GM21786 (cell line): Measurements from ENCODE around the gene TAS2R10.
"Not testable (repeated sequence)": the region's sequence is repeated elsewhere in the genome, so short reads cannot be mapped to it uniquely, and the experiment has no call there.

Experiments used
- ATAC-seq: cut with Tn5 transposase; IDR thresholded peaks from one replicate; pipeline ENCODE4 v1.9.1; 2021; ENCODE audit not compliant: unreplicated experiment

TAS2R10 gene, protein sequence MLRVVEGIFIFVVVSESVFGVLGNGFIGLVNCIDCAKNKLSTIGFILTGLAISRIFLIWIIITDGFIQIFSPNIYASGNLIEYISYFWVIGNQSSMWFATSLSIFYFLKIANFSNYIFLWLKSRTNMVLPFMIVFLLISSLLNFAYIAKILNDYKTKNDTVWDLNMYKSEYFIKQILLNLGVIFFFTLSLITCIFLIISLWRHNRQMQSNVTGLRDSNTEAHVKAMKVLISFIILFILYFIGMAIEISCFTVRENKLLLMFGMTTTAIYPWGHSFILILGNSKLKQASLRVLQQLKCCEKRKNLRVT

DNA sequence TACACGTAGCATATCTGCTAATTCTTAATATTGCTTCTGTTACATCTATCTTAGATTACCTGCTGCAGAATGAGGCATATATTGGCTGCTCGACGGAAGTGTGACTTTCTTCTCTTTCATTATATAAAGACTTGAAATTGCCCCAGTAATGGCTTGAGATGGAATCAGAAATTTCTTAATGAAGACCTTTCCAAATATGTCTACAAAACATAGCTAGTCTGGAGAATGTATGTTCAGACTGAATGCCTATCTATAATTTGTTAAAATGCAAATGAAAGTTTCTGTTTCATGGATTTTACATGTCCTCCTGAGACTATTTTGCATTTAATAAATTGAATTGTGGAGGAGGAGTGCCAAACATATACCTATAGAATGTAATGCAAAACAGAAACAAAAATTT lies at the start of gene TAS2R10:
TAS2R10 (minus strand) TSS at position 101 of the 400 bp plus-strand sequence; CDS start at position 12, 89 bp downstream.
- no peak for ATAC-seq

DNA sequence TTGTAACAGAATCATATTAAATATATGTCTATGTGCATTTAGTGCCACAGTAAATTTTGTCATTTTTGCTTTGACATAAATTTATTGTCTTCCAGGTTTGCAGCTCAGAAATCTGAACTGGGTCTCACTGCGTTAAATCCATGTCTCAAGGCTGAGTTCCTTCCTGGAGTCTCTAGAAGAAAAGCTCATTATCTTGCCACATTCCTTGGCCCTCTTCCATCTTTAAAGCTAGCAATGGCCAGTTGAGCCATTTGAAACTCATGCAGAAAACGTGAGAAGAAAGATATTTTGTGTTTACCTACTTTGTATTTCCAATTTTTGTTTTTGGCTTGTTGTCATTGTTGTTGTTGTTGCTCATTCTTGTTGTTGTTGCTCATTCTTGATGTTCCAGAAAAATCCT lies 47.2 kb upstream of the TAS2R10 start:
- ATAC-seq: no peak

DNA sequence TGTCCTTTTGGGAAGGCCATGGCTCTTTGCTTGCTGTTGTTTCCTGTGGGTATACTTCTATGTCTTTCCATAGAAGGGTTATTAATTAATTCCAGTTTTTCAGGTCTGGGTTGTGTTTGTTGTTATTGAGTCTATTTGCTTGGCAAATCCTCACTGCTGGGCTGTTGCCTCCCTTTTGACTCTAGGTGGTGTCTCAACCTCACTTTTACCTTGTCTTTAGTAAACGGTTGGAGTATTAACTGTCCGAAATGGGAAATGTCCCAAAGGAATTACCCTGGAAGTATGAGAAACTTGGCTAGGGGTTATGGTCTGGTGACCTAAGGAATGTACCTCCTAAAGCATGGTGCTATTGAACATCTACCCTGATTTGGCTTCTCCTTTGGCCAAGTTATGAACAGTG lies 41.2 kb upstream of the TAS2R10 start:
- no peak for ATAC-seq

DNA sequence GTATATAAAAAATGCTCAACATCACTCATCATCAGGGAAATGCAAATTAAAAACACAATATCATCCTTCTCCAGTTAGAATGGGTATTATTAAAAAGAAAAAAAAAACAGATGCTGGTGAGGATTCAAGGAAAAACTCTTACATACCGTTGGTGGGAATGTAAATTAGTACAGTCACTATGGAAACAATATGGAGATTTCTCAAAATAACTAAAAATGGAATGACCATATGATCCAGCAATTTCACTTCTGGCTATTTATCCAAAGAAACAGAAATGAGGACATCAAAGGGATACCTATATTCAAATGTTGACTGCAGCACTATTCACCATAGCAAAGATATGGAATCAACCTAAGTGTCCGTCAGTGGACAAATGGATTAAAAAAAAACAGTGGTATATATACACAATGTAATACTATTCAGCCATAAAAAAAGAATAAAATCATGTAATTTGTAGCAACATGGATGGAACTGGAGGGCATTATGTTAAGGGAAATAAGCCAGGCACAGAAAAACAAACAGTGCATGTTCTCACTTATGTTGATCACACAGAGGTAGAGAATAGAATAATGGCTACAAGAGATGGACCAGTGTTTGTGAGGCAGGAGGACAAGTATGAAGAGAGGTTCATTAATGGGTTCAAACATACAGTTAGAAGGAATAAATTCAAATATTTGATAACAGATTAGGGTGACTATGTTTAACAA lies 37.5 kb upstream of the TAS2R10 start:
- no peak for ATAC-seq

DNA sequence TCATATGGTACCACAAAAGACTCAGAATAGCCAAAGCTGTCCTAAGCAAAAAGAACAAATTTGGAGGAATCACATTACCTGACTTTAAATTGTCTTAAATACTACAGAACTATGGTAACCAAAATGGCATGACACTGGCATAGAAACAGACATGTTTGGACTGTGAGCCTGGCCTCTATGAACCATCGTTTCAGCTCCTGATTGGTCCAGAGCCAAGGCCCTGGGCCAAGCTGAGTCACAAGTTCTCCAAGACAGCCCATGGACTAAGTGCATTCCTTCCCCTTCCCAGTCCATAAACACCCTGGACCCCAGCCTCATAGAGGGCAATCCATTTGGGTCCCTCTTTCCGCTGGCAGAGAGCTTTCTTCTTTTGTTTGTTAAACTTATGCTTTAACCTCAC lies 35.2 kb upstream of the TAS2R10 start:
- ATAC-seq: no peak

DNA sequence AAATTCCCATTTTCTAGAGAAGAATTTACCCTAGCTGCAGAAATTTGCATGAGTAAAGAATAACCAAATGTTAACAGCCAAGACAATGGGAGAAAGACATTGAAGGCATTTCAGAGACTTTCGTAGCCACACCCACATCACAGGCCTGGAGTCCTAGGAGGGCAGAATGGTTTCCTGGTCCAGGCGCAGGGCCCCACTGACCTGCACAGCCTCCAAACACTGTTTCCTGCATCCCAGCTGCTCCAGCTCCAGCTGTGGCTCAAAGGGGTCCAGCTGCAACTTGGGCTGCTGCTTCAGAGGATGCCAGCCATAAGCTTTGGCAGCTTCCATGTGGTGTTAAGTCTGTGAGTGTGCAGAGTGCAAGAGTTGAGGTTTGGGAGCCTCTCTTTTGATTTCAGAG lies 29.6 kb upstream of the TAS2R10 start:
- no peak for ATAC-seq

DNA sequence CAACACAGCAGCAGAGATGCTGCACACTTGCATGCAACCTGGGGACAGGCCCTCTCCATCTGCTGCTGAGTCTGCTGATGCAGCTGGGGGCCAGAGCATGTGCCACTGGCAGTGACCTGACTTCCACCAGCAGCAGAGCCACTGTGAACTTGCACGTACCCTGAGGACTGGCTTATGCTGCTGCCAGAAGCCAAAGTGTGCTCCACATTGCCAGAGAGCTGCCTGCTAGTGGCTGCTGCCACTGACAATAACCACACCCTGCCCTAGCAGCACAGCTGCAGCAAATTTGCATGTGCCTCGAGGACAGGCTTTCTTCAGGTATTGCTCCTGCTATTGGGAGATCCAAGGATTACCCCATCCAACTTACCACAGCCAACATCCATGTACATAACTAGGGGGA lies 27.6 kb upstream of the TAS2R10 start:
- ATAC-seq: no peak

DNA sequence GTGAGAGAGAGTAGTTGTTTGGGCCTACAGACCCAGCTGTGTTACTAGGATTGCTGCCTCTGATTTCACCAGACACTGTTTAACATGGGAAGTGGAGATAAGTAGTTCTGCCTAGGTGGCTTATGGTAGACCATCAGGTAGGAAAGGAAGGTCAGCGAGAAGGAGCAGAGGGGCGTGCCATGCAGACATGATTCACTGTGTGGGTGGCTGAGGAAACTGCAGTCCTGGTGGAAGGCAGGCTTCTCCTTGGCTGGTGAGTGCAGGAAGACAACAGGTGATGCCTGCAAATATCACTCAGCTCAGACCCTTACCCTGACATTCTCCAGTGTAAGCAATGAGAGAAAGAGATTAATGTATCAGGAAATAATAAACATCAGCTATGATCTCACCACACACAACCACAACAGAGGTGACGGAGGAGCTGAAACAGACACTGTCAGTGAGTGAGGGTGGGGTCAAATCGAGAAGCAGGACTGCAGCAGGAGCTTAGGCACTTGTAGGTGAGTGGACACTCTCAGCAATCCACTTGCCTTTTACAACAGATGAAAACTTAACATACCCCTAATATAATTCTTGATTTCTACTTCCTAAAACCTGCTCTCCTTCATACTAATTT lies 25.2 kb upstream of the TAS2R10 start:
- ATAC-seq: no peak

DNA sequence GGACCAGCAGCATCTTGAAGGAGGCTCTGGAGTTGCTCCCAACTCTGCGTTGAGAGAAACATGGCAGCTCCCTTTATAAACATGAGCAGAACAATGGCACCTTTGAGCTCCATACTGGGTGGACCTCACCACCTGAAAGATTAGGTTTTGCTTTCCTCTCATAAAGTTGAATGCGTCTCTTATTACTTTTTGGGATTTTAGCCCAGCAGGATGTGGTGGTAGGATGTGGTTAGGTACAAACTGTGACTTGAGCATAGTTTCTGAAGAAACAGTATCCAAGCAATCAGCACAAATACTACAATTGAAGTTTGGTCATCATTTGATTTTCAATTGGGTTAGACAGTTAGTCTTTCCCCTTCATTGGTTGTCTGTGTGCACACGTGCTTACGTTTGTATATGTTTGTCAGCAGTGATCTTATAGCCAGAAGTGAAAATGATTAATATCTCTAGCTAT lies 23.3 kb upstream of the TAS2R10 start, which contains the start of gene PRR4:
PRR4 (minus strand) TSS at position 51 of the 454 bp plus-strand sequence; CDS start at position 13, 38 bp downstream.
- no peak for ATAC-seq

DNA sequence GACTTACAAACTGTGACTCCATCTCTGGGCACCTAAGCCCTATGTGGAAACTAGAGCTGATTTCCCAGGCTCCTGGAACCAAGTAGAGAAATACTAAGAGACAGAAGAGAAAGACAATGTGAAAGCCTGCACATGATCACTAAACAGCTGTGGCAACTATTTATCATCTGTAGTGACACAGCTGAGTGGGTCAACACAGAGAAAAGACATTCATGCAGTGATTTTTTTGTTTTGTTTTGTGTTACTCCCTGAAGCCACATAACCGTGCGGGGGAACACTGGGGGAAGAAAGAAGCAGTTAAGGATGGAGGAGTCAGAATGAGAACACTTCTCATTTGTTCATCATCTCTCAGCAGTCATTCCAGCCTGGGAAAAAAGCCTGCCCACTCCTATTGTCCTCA lies 21.6 kb upstream of the TAS2R10 start:
- ATAC-seq: no peak

DNA sequence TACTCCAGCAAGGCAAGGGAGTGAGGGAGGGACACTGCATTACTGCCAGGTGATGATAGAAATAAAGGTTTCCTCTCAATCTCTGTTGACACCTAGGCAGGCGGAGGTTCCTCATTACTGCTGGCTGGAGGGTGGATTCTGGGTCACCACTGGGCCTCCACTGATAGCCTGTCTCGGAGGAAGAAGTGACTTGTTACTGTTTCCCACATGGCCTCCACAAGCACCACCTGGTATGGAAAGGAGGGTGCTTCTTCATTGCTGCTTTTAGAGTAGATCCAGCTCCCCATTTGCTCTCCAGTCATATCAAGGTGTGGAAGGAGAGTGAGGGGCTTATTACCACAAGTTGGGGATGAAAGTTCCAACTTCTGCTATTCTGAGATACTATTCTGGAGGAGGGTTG lies 16.7 kb upstream of the TAS2R10 start:
- no peak for ATAC-seq

DNA sequence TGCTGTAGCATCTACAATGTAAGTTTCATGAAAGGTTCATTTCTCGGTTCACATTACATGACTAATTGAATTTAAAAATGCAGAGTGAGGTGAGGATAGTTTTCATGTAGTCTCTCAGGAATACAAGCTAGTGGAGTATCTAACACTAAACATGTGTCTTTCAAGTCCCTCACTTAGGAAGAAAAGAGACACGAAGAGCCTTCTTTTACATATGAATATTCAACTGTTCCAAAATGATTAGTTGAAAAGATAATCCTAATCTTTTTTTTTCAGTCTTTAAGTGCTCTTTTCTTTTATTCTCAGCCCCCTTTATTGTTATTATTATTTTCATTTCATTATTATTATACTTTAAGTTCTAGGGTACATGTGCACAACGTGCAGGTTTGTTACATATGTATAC lies 12.3 kb upstream of the TAS2R10 start:
- no peak for ATAC-seq

DNA sequence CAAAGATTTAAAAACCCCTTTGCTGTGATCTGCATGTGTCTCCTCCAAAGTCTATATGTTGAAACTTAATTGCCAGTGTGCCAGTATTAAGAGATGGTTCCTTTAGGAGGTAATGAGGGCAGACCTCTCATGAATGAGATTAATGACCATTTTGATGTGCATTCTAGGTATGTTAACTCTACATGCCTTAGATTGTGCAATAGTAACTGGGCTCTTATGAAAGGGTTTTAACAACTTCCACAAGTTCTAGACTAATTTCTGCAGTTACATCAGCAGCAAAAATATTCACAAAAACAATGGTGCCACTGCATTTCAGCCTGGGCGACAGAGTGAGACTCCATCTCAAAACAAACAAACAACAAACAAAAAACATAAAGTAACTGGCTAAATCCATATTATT lies 3.8 kb upstream of the TAS2R10 start:
- ATAC-seq: no peak

DNA sequence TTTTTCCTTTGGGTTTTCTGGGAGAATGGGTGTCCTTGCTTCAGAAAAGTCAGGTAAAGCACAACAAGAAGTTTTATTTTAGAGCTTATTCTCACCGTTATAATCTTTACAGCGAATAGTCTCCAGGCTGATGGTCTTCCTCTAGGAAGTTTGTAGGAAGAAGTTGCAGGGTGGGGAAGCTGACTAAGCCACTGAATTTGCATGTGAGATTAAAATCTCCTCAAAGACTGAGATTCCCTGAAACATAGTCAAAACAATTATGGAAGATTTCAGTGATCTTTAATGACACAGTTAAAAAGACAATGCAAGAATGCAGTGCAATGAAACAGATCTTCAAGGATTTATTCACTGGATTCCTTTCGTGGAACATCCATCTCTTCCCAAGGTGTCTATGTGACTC lies 1.2 kb downstream of the TAS2R10 start:
- ATAC-seq: no peak

DNA sequence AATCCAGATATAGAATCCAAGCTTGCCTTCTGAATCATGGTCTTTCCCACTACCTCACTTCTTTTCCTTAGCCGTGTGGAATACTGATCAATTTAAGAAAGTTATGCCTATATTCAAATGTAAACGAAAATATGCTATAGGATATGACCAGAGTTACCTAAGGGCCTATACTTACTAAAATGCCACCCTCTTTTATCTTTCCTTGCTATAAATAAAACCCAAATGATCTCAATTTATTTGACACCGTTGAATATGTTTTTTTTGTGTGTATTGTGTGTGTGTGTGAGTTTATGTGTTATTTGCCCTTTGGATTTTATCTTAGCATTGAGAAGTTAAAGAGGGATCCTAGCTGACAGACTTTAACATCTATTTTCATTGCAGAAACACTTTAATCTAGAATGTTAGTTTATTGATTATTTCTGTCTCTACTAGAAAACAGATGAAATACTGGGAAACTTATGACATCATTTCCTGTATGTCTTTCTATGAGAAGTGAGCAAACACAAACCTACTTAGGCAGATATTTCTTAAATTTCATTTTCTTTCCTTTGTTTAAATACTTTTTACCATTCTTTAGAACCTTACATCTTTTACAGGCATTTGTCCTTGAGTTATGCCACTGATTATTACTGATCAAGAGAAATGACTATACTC lies 14.1 kb downstream of the TAS2R10 start:
- ATAC-seq: no peak

DNA sequence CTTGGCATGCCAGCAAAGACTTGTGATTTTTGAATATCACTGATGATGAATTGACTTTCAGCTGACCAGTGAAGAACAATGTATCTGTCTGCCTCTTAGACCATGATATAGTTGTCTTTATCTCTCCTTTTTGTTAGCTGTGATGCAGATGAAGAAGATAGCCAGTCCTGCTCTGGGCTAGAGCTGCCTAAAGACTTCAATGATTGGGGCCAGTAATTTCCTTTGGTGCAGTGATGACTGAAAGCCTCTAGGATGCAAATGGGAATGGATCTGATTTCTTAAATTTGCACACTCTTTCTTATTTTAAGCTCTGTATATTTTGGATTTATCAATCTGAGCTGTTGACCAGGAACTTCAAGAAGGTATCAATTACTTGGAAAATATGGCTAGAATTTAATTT lies 16.1 kb downstream of the TAS2R10 start, which contains the start of gene TAS2R9:
TAS2R9 (minus strand) TSS at position 101 of the 400 bp plus-strand sequence; CDS start at position 8, 93 bp downstream.
- ATAC-seq: no peak

DNA sequence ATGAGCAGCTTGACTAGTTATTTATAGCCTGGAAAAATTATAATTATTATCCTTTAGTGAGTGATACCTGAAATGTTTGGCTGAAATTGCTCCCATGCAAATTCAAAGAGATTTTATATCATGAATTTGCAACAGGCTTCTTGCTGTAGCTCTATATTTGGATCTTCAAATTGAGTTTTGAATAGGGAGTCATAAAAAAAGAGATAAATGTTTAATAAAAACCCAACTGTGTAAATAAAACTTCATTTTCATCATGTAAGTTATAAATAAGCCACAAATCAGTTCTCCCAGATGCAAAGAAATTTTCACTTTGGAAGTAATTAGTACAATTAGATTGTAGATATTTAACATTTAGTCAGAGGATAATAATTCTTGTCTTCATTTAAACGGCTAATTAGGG lies 19.0 kb downstream of the TAS2R10 start, which contains the start of gene TAS2R8:
TAS2R8 (minus strand) TSS at position 101 of the 400 bp plus-strand sequence. CDS start 306 bp downstream, outside the sequence.
- no peak for ATAC-seq

DNA sequence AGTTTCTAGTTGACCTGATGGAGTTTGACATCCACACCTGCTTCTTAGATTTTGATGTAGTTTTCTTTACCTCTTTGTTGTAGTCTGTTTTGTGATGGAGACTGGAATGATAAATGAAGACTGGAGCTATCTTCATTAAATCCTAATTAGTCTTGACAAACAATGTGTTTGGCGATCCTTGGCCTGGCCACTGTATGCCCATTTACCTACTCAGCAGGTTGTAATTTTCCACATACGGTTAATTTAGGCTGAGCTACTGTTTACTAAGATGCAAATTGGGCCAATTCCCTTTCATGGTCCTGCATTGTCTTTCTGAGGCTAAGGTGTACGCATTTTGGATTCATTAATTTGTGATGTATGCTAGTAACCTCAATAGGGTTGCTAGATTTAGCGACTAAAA lies 23.6 kb downstream of the TAS2R10 start, which contains the start of gene TAS2R7:
TAS2R7 (minus strand) TSS at position 41 of the 400 bp plus-strand sequence. CDS start 57 bp downstream, outside the sequence.
- no peak for ATAC-seq

DNA sequence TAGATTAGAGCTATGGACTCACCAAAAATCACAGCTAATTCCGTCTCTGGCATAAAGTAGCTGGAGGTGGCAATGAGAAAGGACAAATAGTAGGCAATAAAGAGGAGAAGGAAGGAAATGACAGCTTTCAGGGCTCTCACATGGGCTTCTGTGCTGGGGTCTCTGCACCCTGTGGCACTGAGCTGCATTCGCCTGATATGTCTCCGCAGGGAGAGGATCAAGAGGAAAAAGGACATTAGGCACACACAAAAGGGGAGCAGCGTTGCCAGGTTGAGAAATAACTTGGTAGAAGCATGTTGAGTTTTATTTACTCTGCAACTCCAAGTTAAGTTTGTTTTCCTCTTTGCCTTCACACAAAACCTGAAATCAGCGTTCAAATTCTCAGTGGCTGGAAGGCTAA lies 24.4 kb downstream of the TAS2R10 start:
- no peak for ATAC-seq

DNA sequence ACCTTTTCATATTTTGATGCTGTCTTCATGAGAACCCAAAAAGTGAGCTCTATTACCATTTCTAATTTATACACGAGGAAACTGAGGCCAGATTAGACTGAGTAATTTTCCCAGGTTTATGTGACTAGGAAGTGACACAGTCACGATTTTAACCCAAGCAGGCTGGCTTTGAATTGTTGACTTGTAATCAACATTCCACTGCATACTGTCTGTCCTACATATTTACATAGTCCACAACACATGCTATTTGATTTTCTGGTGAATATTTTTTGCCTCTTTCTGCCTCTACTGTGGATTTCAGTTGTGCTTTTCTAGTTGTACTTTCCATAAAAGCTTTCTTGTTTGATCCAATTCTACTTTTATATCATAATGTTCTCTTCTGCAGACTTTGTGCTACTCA lies 31.9 kb downstream of the TAS2R10 start:
- no peak for ATAC-seq

DNA sequence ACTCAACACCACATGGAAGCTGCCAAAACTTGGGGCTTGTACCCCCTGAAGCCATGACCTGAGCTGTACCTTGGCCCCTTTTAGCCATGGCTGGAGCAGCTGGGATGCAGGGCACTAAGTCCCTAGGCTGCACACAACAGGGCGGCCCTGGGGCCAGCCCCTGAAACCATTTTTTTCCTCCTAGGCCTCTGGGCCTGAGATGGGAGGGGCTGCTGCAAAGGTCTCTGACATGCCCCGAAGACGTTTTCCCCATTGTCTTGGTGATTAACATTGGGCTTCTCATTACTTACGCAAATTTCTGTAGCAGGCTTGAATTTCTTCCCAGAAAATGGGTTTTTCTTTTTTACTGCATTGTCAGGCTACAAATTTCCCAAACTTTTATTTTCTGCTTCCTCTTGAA lies 34.4 kb downstream of the TAS2R10 start:
- ATAC-seq: not testable (repeated sequence)
